Measurements from ENCODE around the gene EZH1.
A peak's percentile ranks its signal among the peaks of the same experiment; 100 is the strongest.
"Not testable (repeated sequence)": the region's sequence is repeated elsewhere in the genome, so short reads cannot be mapped to it uniquely, and the experiment has no call there.

Gene EZH1

DNA sequence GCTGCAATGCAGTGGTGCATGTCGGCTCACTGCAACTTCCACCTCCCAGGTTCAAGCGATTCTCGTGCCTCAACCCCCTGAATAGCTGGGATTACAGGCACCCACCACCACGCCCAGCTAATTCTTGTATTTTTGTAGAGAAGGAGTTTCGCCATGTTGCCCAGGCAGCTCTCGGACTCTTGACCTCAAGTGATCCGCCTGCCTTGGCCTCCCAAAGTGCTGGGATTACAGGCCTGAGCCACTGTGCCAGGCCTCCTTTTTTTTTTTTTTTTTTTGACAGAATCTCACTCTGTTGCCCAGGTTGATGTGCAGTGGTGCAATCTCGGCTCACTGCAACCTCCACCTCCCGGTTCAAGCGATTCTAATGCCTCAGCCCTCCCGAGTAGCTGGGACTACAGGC, 1.9 kb downstream of the EZH1 start:
- in situ Hi-C loops (cut with MboI; ENCODE audit: low pct_unique_long_range_greater_than_20kb, low sequenced_read_pairs); DNase-seq: not testable (repeated sequence)

DNA sequence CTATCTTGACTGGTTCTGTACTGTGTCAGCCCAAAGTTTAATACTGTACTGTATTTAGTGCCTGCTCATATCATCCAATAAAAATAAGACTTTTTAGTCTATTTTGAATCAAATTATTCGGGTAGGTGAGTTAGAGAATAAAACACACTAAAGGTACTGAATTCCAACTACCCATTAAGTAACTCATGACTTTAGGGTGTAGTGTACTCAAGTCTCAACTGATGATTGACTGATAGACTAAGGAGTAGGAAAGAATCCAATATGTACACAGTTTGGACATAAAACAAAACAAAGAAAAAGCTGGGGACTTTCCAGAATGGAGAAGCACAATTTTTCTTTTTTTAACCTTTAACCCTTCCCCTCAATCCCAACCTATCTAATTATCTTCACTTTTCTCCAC, 4.1 kb downstream of the EZH1 start:
- no peak for DNase-seq
- in situ Hi-C loops (cut with MboI; ENCODE audit: low pct_unique_long_range_greater_than_20kb, low sequenced_read_pairs), result no loop called here

DNA sequence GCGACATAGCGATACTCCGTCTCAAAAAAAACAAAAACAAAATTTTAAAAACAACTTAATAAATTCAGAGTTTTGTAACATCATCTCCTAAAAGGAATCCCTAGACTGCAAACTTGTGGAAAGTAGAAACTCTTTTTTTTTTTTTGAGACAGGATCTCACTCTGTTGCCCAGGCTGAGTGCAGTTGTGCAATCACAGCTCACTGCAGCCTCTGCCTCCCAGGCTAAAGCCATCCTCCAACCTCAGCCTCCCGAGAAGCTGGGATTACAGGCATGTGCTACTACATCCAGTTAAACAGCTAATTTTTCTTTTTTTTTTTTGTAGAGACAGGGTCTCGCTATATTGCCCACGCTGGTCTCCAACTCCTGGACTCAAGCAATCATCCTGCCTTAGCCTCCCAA, 19.7 kb downstream of the EZH1 start:
- in situ Hi-C loops (cut with MboI; ENCODE audit: low pct_unique_long_range_greater_than_20kb, low sequenced_read_pairs), result no loop called here
- DNase-seq, result no peak

DNA sequence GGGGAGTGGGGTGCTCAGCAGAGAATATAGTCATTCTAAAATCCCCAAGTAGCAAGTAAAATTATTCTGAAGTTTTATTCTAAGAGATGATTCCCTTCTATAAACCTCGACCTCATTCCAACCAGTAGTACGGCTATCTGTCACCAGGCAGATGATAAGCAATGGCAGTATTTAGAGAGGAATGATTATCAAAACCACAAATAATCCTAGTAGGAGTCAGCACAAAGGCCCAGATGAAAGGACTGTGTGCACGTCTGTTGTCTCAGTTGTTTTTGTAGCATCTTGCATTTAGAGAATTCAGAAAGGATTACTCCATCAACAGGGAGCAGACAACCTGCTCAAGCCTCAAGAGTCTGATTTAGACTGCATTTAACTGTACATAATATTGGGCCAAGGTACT, 21.2 kb downstream of the EZH1 start:
- DNase-seq, result no peak
- in situ Hi-C loops (cut with MboI; ENCODE audit: low pct_unique_long_range_greater_than_20kb, low sequenced_read_pairs), result no loop called here

DNA sequence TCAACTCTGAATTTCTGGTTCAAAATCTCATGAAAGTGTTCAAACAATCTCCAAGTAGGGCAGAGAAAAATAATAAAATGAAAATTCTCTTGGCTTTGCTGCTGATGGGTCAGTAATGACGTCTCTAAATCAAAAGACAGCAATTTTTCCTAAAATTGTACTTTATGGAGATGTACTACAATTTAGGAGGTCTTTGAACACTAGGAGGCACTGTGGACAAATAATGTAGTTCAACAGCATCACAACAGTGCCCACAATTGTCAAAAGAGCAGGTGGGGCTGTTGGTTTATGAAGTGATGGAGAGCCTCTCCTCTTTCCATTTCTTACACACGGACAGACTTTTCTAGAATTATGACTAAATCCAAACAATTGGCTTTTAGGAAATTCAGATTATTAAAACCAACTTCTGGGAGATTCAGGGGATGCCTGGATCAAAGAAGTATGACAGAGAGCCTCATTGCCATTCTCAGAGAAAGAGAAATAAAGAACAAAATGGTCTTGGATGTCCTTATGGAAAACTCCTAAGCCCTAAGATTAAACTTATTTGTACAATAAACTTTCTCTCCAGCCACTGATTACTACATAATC, 23.8 kb downstream of the EZH1 start:
- DNase-seq, result peak; percentile 75
- in situ Hi-C loops (cut with MboI; ENCODE audit: low pct_unique_long_range_greater_than_20kb, low sequenced_read_pairs), result no loop called here

DNA sequence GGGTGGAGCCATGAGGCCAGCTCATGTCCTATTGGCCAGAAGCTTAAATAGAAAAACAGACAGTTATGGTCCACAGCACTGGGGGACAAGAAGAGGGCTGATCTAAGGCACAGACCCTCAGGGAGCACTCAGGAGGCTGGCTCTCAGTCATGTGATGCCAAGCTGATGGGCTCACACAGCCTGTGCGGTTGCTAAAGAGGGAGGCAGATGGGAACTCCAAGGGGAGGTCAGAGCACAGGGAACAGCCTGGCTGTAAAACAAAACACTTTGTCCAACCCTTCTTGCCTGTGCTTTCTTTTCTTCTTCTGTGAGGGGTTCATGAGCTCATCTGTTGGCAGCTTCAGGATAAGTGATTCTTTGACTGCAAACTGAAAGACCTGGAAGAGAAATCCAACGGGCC, 35.3 kb downstream of the EZH1 start:
- no peak for DNase-seq
- in situ Hi-C loops (cut with MboI; ENCODE audit: low pct_unique_long_range_greater_than_20kb, low sequenced_read_pairs), result no loop called here

DNA sequence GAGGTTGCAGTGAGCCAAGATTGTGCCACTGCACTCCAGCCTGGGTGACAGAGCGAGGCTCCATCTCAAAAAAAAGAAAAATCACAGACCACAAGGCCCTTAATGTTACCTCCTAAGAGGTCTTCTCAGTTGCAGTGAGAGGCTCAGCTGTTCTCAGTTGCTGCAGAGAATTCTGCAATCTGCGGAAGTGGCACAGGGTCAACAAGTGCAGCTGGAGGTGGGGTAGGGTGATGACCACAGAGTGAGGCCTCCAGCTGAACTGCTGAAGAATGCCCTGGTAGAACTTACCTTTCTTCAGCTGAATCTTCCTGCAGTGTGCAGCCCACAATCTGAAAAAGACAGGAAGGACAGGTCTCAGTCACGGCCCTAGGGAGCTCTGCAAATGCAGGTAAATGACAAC, 36.3 kb downstream of the EZH1 start:
- in situ Hi-C loops (cut with MboI; ENCODE audit: low pct_unique_long_range_greater_than_20kb, low sequenced_read_pairs), result no loop called here
- DNase-seq, result no peak

DNA sequence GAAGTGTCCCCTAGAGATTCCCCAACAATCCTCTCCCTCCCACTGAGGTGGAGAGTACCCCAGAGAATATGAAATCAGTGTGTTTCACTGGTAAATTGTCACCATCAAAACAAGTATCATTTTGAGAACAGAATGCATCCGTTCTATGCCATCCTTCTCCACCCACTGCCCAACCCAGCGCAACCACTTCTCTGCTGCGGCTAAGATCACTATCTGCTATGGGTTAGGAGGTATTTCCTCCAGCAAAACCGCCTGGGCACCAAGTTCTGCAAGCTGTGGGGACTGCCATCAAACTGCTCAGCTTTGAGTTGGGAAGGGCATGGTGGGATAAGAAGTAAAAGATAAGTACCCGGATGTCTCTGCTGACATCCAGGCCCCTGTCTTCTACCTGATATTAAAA, 38.1 kb downstream of the EZH1 start:
- in situ Hi-C loops (cut with MboI; ENCODE audit: low pct_unique_long_range_greater_than_20kb, low sequenced_read_pairs), result no loop called here
- no peak for DNase-seq

DNA sequence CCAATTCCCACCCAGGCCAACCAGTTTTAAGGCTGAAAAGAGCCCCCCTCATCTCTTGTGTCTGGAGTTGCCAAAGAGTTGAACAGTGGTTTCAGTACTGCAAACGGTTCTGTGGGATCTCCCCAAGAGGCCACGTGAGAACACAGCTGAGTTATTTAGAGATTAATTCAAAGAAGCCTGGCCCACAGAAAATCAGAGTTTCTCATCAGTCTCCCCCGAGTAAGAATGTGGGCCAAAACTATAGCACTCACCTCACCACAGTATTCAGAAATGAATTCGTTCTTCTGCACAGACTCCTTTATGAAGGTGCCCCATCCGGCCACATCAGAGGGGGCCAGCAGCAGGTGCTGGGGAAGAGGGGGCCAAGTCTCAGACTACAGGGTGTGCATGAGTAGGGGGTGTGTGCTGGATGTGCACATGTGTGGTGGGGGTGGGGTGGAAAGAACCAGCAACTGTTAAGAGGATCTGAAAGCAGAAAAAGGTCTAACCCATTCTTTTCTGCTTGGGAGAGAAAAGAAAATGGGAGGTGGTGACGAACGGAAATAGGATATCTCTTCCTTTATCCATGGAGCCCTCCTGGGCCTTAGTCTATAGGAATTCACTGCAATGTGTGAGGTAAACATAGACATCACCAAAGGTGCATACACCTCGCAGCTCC, 39.9 kb downstream of the EZH1 start:
- in situ Hi-C loops (cut with MboI; ENCODE audit: low pct_unique_long_range_greater_than_20kb, low sequenced_read_pairs), result no loop called here

DNA sequence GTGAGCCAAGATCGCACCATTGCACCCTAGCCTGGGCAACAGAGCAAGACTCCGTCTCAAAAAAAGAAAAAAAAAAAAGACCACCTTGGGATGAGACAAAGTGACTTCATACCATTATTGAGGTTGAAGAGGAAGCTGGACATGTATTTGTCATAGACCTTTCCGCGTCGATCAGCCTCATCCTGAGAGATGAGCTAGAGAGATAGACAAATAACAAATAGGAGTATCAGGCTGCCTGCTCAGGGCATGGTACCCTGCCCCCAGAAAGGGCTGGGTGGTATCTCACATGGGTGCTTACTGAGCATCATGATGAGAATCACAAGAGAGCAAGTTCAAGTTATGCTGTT, 40.4 kb downstream of the EZH1 start:
- in situ Hi-C loops (cut with MboI; ENCODE audit: low pct_unique_long_range_greater_than_20kb, low sequenced_read_pairs), result no loop called here
- no peak for DNase-seq

More for the DNA sequence above, 39.9 kb downstream of the EZH1 start:
- DNase-seq, result no peak

DNA sequence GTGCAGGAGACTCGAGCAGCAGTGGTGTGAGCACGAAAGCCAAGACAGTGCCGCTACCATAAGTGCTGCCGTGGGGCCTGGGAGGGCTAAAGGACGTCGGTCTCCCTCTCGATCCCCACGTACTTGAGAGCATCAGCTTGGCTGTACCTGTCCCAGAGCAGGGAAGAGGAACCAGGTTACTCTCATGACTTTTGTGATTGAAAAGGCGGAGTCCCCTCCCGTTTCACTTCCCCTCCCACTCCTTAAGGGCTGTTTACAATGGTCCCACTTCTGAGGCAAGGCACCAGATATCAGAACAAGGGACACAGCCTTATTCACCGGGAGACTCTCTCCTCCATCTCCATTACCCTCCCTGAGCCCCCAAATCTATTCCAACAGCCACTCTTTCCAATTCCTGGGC, 42.4 kb downstream of the EZH1 start:
- in situ Hi-C loops (cut with MboI; ENCODE audit: low pct_unique_long_range_greater_than_20kb, low sequenced_read_pairs), result no loop called here
- DNase-seq, result no peak

DNA sequence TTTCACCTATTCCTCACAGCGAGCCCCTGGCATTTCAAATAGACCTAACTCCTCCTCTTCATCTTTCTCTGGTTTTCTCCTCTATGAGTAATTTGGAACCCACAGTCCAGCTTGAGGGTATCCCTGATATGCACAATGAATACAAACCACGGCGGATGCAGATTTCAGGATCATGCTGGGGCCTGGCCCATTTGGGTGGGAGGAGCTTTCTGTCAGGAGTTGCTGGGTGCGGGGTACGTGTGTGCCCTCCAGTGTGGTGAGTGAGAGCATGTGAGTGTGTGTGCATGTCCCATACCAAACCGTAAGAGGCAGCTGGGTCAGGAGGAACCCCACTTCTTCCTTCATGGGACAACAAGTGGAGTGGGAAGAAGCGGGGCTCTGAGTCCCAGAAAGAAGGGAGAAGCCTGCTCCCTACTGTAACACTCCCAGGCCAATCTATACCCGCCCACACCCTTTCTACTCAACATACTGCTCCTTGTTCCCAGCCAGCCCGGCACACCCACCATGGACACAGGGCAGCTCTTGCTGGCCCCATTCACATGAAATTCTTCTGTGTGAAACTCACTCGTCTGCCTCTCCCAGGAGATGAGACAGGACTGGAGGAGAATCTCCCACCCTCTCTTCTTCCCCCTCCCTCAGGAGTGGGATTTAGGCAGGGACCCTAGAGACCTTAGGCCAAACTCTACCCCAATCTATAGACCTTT, 44.1 kb downstream of the EZH1 start:
- in situ Hi-C loops (cut with MboI; ENCODE audit: low pct_unique_long_range_greater_than_20kb, low sequenced_read_pairs), result no loop called here
- DNase-seq, result no peak

DNA sequence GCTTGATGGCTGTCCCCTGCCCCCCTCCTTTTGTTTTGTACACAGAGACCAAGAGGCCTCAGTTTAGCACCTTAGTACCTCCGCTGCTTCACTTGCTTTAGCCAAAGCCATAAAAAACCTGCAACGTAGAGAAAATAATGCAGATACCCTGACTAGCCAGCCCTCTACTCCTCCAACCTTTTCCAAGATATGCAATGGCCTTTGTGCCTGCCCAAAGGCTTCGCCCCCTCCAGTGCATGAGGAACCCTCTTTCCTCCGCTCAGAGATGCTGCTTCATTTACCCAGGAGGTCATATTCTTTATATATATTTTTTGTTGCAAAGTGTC, 45.5 kb downstream of the EZH1 start:
- no peak for DNase-seq
- in situ Hi-C loops (cut with MboI; ENCODE audit: low pct_unique_long_range_greater_than_20kb, low sequenced_read_pairs), result no loop called here

DNA sequence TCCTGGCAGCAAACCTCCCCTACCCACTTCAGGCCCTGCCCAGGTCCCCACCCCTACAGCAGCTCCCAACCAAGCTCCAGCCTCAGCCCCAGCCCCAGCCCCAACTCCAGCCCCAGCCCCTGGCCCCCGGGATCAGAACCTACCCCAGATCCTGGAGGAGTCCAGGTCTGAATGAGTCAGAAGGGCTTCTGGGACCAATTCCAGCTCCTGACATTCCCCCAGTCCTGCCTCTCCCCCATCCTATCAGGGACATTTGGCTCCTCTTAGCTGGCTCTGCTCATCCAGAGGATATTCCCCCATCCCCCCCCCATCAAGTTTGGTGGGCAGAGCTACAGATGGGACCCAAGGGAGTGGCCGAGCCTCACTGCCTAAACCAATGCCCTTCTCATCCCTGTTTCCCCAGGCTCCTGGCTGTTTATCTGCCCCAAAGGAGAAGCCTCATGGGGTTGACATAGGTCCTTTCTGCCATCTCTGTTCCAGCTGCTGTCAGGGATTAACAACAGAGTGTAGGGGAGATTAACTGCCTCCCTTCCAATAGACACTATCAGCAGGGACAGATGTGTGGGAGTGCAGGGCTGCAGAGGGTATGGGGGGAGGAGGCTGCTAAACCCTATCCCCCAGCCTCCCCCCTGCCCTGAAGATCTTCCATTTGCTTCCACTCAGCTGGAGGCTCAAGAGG, 46.0 kb downstream of the EZH1 start:
- in situ Hi-C loops (cut with MboI; ENCODE audit: low pct_unique_long_range_greater_than_20kb, low sequenced_read_pairs), result no loop called here
- DNase-seq, result peak; percentile 55

DNA sequence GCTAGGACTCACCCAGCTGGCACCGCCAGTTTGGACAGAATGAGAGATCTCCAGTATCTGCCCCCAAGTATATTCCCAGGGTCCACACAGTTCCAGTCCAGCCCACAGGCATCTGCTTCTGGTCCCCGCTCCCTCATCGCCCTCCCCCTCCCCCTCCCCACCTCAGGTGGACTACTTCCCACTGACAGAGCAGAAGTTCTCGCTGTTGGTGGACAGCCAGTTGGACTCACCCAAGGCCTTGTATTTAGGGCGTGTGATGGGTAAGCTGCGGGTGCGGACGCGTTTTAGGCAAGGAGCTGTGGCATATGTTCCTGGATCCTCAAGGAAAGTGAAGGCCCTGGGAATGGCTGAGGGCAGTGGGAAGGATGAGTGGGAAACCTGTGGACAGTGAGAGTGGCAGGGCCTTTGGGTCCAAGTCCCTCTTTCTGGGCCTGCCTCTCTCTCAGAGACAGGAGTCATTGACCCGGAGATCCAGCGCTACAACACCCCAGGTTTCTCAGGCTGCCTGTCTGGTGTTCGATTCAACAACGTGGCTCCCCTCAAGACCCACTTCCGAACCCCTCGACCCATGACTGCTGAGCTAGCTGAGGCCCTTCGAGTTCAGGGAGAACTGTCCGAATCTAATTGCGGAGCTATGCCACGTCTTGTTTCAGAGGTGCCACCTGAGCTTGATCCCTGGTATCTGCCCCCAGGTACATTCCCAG, 47.6 kb downstream of the EZH1 start:
- in situ Hi-C loops (cut with MboI; ENCODE audit: low pct_unique_long_range_greater_than_20kb, low sequenced_read_pairs), result no loop called here

DNA sequence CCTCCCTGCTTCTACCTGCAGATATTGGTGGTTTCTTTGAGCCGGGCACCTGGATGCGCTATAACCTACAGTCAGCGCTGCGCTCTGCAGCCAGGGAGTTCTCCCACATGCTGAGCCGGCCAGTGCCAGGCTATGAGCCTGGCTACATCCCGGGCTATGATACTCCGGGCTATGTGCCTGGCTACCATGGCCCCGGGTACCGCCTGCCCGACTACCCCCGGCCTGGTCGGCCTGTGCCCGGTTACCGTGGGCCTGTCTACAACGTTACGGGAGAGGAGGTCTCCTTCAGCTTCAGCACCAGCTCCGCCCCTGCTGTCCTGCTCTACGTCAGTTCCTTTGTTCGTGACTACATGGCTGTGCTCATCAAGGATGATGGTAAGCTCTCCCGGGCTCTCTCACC, 49.3 kb downstream of the EZH1 start:
- in situ Hi-C loops (cut with MboI; ENCODE audit: low pct_unique_long_range_greater_than_20kb, low sequenced_read_pairs), result no loop called here

More for the DNA sequence above, 47.6 kb downstream of the EZH1 start:
- no peak for DNase-seq

DNA sequence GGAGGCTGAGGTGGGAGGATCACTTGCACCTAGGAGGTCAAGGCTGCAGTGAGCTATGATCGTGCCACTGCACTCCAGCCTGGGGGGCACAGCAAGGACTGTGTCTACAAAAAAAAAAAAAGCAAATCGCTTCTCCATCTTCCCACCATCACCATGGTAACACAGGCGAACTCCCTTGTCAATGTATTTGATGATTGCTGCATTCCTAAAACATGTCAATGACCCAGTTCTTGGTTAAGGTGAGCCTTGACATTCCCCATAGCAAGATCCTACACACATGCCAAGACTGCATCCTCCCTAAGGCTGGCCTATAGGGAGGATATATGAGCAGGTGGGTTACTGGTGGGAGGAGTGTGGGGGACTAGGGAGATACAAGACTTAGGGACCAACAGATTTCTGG, 50.3 kb downstream of the EZH1 start:
- no peak for DNase-seq
- in situ Hi-C loops (cut with MboI; ENCODE audit: low pct_unique_long_range_greater_than_20kb, low sequenced_read_pairs), result no loop called here

More for the DNA sequence above, 49.3 kb downstream of the EZH1 start:
- no peak for DNase-seq

DNA sequence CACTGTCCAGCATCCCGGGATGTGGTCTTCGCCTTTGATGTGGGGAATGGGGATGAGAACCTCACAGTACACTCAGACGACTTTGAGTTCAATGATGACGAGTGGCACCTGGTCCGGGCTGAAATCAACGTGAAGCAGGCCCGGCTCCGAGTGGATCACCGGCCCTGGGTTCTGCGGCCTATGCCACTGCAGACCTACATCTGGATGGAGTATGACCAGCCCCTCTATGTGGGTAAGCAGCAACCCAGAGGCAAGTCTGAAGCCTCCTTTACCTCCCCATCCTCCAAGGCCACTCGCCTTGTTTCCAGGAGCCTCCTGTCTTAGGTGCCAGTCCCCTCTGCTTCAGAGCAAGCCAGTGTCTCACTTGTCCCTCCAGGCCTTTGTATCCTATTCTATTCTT, 52.4 kb downstream of the EZH1 start:
- no peak for DNase-seq
- in situ Hi-C loops (cut with MboI; ENCODE audit: low pct_unique_long_range_greater_than_20kb, low sequenced_read_pairs), result no loop called here

DNA sequence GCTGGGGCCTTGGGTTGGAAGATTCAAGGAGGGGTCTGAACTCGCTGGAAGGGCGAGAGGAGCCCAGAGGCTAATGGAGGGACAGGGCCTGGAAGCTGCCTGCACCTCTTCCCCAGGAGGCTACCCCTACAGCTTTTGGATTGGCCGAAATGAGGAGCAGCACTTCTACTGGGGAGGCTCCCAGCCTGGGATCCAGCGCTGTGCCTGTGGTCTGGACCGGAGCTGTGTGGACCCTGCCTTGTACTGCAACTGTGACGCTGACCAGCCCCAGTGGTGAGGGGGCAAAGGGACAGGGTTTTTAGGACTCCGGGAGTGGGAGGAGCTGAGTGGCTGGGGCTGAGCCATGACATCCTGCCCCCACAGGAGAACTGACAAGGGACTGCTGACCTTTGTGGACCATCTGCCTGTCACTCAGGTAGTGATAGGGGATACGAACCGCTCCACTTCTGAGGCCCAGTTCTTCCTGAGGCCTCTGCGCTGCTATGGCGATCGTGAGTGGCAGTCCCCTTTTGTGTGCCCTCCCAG, 53.8 kb downstream of the EZH1 start:
- DNase-seq, result no peak
- in situ Hi-C loops (cut with MboI; ENCODE audit: low pct_unique_long_range_greater_than_20kb, low sequenced_read_pairs), result no loop called here

DNA sequence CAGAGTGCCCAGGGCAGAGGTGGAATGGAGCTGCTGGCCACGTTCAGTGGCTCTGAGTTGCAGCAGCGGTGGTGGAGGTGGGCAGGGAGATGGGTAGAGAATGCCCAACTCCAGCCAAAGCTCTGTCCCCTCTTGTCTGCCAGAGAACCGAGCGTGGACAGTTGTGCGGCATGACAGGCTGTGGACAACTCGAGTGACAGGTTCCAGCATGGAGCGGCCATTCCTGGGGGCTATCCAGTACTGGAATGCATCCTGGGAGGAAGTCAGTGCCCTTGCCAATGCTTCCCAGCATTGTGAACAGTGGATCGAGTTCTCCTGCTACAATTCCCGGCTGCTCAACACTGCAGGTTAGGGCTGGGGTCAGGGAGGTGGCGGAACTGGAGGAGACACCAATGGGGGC, 54.2 kb downstream of the EZH1 start:
- in situ Hi-C loops (cut with MboI; ENCODE audit: low pct_unique_long_range_greater_than_20kb, low sequenced_read_pairs), result no loop called here
- DNase-seq, result no peak
